Stomach (tissue), 4 donors: ENCODE results near the gene VIPR2.

Experiments
- CTCF ChIP-seq, 7 experiments: fragments of 450-650 bp in 4 of 7; fragments of 200-600 bp in 3 of 7; sonication (generic) in 3 of 7; IDR thresholded peaks; one replicate each; pipeline ENCODE4 v1.5.1; 2016 to 2019; ENCODE audit warnings: antibody characterized with exemption in 7 of 7, control low read depth in 2 of 7, mild to moderate bottlenecking in 1 of 7
- EP300 ChIP-seq: sonication (generic); formaldehyde crosslinking; IDR thresholded peaks from one replicate; pipeline ENCODE4 v1.6.1; 2017; ENCODE audit warnings: antibody characterized with exemption
- POLR2A ChIP-seq, 4 donors: fragments of 450-650 bp; IDR thresholded peaks; one replicate each; pipeline ENCODE4 v1.6.1; 2016; ENCODE audit warnings: antibody characterized with exemption in 4 of 4, control low read depth in 2 of 4, mild to moderate bottlenecking in 1 of 4, moderate library complexity in 1 of 4
- POLR2AphosphoS5 ChIP-seq, 3 donors: sonication (generic); formaldehyde crosslinking; IDR thresholded peaks; one replicate each; pipeline ENCODE4 v1.6.1; 2016; ENCODE audit warnings: antibody characterized with exemption in 3 of 3

GRCh38 chr7:158988996-158989395, 155.7 kb downstream of the VIPR2 start:
- TF ChIP-seq CTCF (IDR thresholded peaks at IDR 0.05) (no peak), EP300 (no peak), POLR2A (IDR thresholded peaks at IDR 0.05) (no peak), POLR2AphosphoS5 (IDR thresholded peaks at IDR 0.05) (no peak)
